Esophagus squamous epithelium (tissue), 5 donors: ENCODE measurements around the gene IKZF1. TPM values are rescaled to one million over a fixed set of nuclear protein-coding genes. Genes with fewer than 3 reads are reported as not detected.

ENCODE experiments used
- DNase-seq: peaks from one replicate; lab custom pipeline; 2025; lab: John Stamatoyannopoulos, UW
- H3K27ac ChIP-seq, 4 donors: fragments of 200-600 bp; sonication (generic); one replicate each; pipeline ENCODE4 v1.5.1; 2016 to 2019; ENCODE audit warnings: mild to moderate bottlenecking in 1 of 4
- H3K27me3 ChIP-seq, 4 donors: fragments of 200-600 bp; sonication (generic); 1 replicate in 3 of 4; 2 replicates in 1 of 4; pipeline versions ENCODE4 v1.5.1 to v1.6.0; 2017 to 2021; ENCODE audit warnings: antibody characterized with exemption in 1 of 4
- H3K36me3 ChIP-seq, 3 donors: fragments of 200-600 bp; sonication (generic); one replicate each; pipeline ENCODE4 v1.5.1; 2016 to 2019
- H3K4me1 ChIP-seq, 3 donors: fragments of 200-600 bp; sonication (generic); one replicate each; pipeline ENCODE4 v1.5.1; 2017 to 2019
- H3K4me3 ChIP-seq, 4 donors: fragments of 200-600 bp; sonication (generic); 1 replicate in 3 of 4; 2 replicates in 1 of 4; pipeline ENCODE4 v1.5.1; 2016 to 2019; ENCODE audit warnings: mild to moderate bottlenecking in 2 of 4, moderate library complexity in 1 of 4
- H3K9me3 ChIP-seq, 3 donors: fragments of 200-600 bp; sonication (generic); one replicate each; pipeline ENCODE4 v1.5.1; 2016 to 2019
- CTCF ChIP-seq, 6 experiments: fragments of 450-650 bp in 4 of 6; fragments of 200-600 bp in 2 of 6; sonication (generic) in 2 of 6; IDR thresholded peaks; one replicate each; pipeline ENCODE4 v1.5.1; 2016 to 2019; ENCODE audit warnings: antibody characterized with exemption in 6 of 6, mild to moderate bottlenecking in 4 of 6, moderate library complexity in 4 of 6
- POLR2A ChIP-seq, 4 donors: fragments of 450-650 bp; IDR thresholded peaks; one replicate each; pipeline ENCODE4 v1.6.1; 2017; ENCODE audit warnings: antibody characterized with exemption in 4 of 4, mild to moderate bottlenecking in 4 of 4, moderate library complexity in 3 of 4
- WGBS, 2 donors: methylation state at CpG; one replicate each; pipeline ENCODE4 v1.1.5; 2018; 5-methylcytosine and 5-hydroxymethylcytosine counted together
- intact Hi-C: fragments of 100-400 bp; cut with DNase I; formaldehyde crosslinking; loops from one replicate; pipeline ENCODE4 v1.15.0; 2022
- total RNA-seq, 4 donors: library from RNA; depleted of rRNA; stranded (reverse); fragments of >200 nt; gene quantifications; one replicate each; pipeline ENCODE4 v1.1.0, GENCODE V29; 2016
- donor health status: DM: yes; HTN: yes; CAD: no.

The IKZF1 gene
- total RNA-seq, 4 donors from 2014 or later = 4.9 to 29.6 (median 8.4) TPM

GRCh38 chr7:50405221-50405620 is 100.7 kb downstream of the IKZF1 start:
- TF ChIP-seq CTCF (IDR thresholded peaks at IDR 0.05) (no peak), POLR2A (IDR thresholded peaks at IDR 0.05) (no peak)
- peaks cover 0 to 46% (median 0%) of the 10 kb centered on the region in 4 donors for H3K27me3 ChIP-seq
- H3K27ac ChIP-seq = no peak overlapping the region
- peaks cover 0 to 4% (median 0%) of the 10 kb centered on the region in 3 donors for H3K36me3 ChIP-seq
- peaks cover 0 to 2% (median 0%) of the 10 kb centered on the region in 3 donors for H3K4me1 ChIP-seq
- intact Hi-C loops = no loop called here
- DNase-seq = no peak
- WGBS, 2 donors = 60 to 72% methylated on average over 7 of the region's 7 CpGs
- H3K4me3 ChIP-seq = no peak overlapping the region
- H3K9me3 ChIP-seq = no peaks in the 10 kb centered on the region

- 63 to 72% methylated on average over 3 to 4 of the region's 5 CpGs for WGBS, 2 donors
- TF ChIP-seq POLR2A (IDR thresholded peaks at IDR 0.05) = no peak
- TF ChIP-seq CTCF (IDR thresholded peaks at IDR 0.05) = no peak
Measured at GRCh38 chr7:50406935-50407334, 102.4 kb downstream of the IKZF1 start.

DNA sequence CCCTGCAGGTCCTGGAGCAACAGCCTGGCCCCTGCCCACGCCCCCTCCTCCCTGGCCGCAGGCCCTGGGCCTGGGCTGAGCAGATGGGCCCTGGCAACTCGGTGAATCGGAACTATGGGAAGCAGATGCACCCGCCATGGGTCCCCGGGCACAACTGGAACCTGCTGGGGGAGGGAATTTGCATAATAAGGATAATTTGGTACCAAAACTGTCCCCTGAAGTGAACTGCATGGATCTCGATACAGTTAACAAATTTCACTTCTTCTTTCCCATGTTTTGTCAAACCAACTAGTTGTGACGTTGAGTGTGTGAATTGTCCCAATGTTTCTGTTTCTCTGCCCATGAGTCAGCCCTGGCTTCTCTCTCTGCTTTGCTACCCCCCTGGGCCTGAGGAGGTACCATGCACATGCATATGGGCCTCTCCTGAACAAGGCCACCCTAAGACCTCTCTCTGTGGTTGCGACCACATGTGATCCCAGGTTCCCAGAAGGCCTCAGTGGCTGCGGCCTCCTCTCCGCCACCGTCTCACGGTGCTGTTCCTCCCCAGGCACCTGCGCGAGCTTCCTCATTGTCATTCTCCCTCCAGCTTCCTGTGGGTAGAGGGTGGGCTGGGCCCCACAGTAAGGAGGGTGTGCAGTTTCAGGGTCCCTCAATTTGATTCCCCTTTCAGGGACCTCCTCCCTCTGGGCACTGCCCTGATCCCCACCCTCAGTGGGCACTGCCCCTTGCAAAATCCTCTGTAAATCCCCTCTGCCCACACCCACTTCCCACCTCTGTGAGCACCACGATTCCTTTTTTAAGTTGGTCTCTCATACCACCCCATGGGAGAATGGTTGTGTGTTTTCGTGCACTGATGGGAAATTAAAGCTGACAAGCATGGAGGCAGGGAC is 105.6 kb downstream of the IKZF1 start:
- Histone ChIP-seq H3K36me3 (no peaks in the 10 kb centered on the region), H3K27me3 (peaks cover 0 to 17% (median 0%) of the 10 kb centered on the region in 4 donors), H3K4me3 (no peak overlapping the region), H3K9me3 (no peaks in the 10 kb centered on the region), H3K27ac (peak overlapping the region in 1 of 4 donors; percentile 34), H3K4me1 (no peaks in the 10 kb centered on the region)
- TF ChIP-seq CTCF (IDR thresholded peaks at IDR 0.05) (no peak), POLR2A (IDR thresholded peaks at IDR 0.05) (no peak)
- no peak for DNase-seq
- intact Hi-C loops = no loop called here
- 63 to 86% methylated on average over 9 to 13 of the region's 17 CpGs for WGBS, 2 donors

More at GRCh38 chr7:50406935-50407334, 102.4 kb downstream of the IKZF1 start:
- intact Hi-C loops = no loop called here
- H3K4me1 ChIP-seq = no peaks in the 10 kb centered on the region
- no peaks in the 10 kb centered on the region for H3K9me3 ChIP-seq
- DNase-seq = no peak
- H3K27ac ChIP-seq = no peak overlapping the region
- H3K27me3 ChIP-seq = peaks cover 0 to 29% (median 0%) of the 10 kb centered on the region in 4 donors
- H3K4me3 ChIP-seq = no peak overlapping the region
- H3K36me3 ChIP-seq = no peaks in the 10 kb centered on the region

DNA sequence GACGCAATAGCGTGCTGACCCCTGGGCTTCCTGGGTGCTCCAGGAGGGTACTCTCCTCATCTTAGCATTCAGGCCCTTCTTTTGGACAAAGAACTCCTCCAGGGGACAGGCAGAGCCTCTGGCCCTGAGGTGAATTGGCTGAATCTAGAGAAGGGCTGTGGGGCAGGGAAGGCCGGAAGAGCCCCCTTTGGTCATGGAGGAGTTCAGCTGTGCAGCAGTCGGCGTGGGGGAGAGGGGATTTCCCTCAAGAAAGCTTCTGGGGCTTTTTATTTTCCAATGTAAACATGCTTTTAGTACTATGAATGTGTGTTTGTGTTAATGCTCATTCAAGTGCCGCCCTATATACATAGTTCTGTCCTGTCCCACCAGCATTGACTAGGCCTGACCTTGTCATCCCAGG is 106.8 kb downstream of the IKZF1 start:
- Histone ChIP-seq H3K27me3 (peaks cover 0 to 7% (median 0%) of the 10 kb centered on the region in 4 donors), H3K4me3 (no peak overlapping the region), H3K27ac (no peak overlapping the region), H3K36me3 (no peaks in the 10 kb centered on the region), H3K4me1 (peaks cover 0 to 2% (median 0%) of the 10 kb centered on the region in 3 donors), H3K9me3 (no peaks in the 10 kb centered on the region)
- 68 to 70% methylated on average over 4 to 5 of the region's 6 CpGs for WGBS, 2 donors
- TF ChIP-seq POLR2A (IDR thresholded peaks at IDR 0.05) = no peak
- TF ChIP-seq CTCF (IDR thresholded peaks at IDR 0.05) = no peak
- no peak for DNase-seq
- intact Hi-C loops = no loop called here

- H3K4me3 ChIP-seq = no peak overlapping the region
Measured at GRCh38 chr7:50412973-50413372, 108.5 kb downstream of the IKZF1 start.

More at GRCh38 chr7:50412973-50413372, 108.5 kb downstream of the IKZF1 start:
- no peak for TF ChIP-seq CTCF (IDR thresholded peaks at IDR 0.05)
- TF ChIP-seq POLR2A (IDR thresholded peaks at IDR 0.05) = no peak
- Histone ChIP-seq H3K4me1 (peaks cover 2 to 5% (median 3%) of the 10 kb centered on the region in 3 donors), H3K9me3 (no peaks in the 10 kb centered on the region), H3K27me3 (no peaks in the 10 kb centered on the region), H3K36me3 (no peaks in the 10 kb centered on the region), H3K27ac (no peak overlapping the region)
- WGBS, 2 donors = 46 to 59% methylated on average over 4 of the region's 4 CpGs
- no peak for DNase-seq
- intact Hi-C loops = no loop called here
